SKM-1 (cell line): ENCODE measurements around the gene B3GLCT.
"Not testable (repeated sequence)": the region's sequence is repeated elsewhere in the genome, so short reads cannot be mapped to it uniquely, and the experiment has no call there.

Experiments
- DNase-seq: peaks from one replicate; lab custom pipeline; 2025; ENCODE audit not compliant: unreplicated experiment; lab: John Stamatoyannopoulos, UW

The B3GLCT gene

GRCh38 chr13:31339616-31340015, 139.8 kb downstream of the B3GLCT start:
- DNase-seq, result not testable (repeated sequence)

GRCh38 chr13:31340848-31341247, 141.1 kb downstream of the B3GLCT start:
- not testable (repeated sequence) for DNase-seq

DNA sequence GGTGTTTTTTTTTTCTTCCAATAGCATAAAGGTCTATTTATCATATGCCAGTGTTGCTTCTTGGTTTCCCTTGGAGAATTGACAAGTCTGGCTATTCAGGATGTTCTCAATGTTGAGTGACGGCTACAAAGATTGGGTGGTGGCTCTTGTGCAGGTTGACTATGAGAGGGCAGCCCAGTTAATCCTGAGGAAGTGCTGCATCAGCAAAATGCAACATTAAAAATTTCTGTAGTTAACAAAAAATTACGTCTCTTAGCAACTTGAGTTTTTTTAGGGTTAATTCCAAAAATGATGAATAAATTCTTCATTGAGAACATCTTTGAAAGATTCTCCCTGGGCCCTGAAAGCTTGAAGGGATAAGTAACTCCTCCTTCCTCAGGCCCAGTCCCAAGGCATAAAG, 147.1 kb downstream of the B3GLCT start:
- DNase-seq, result no peak

- DNase-seq, result no peak
Measured at GRCh38 chr13:31349156-31349555, 149.4 kb downstream of the B3GLCT start.

DNA sequence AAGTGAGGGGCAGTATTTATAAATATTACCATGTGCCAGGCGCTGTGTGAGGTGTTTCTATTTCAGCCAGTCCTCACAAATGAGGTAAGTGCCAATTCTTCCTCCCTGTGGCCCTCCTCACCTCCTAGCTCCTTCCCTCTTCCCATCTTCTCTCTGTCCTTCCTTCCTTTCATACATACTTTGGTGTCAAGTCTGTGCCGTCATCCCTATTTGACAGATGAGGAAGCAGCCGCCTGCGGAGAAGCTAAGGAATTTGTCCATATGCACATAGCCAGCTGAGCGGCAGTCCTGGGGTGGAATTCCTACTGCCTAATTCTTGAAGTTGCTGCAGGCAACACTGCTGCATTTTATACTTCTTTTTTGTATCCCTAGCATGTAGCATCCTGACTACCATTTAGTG, 150.8 kb downstream of the B3GLCT start:
- no peak for DNase-seq

DNA sequence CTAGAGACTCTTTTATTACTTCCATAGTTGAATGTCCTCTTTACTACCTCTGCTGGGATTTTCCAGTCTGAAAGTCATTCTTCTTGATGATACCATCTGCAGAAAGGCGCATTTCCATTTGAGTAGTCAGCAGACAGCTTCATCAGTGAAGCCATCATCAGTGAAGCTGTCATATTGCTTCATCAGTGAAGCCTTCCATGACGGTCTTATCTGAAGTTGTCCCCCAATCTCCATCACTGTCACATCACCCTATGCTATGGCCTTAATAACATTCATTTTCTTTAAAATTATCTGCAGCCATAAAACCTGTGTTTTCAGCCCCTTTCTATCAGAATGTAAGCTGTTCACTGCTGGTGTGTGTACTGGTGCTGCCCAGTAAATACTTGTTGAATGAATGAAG, 151.6 kb downstream of the B3GLCT start:
- no peak for DNase-seq

DNA sequence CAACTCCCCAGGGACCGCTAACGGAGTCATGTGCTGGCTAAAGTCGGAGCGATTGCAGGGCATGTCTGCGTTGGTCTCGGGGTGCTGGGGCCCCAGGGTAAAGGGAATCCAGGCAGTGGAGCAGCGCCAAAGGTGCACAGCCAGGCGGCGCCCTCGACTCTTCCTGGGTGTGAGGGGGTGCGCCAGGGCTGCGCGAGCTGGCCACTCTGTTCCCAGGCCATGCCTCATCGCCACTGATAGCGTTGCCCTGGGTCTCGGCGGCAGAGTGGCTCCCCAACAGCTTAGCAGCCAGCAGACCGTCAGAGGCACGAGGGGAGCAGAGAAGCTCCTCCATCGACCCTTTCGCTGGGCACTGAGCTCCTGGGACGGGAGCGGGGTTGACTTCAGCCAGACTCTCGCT, 152.7 kb downstream of the B3GLCT start:
- no peak for DNase-seq

GRCh38 chr13:31355001-31355400, 155.2 kb downstream of the B3GLCT start:
- no peak for DNase-seq

- no peak for DNase-seq
Measured at GRCh38 chr13:31356991-31357390, 157.2 kb downstream of the B3GLCT start.

GRCh38 chr13:31357581-31357980, 157.8 kb downstream of the B3GLCT start:
- DNase-seq, result no peak

DNA sequence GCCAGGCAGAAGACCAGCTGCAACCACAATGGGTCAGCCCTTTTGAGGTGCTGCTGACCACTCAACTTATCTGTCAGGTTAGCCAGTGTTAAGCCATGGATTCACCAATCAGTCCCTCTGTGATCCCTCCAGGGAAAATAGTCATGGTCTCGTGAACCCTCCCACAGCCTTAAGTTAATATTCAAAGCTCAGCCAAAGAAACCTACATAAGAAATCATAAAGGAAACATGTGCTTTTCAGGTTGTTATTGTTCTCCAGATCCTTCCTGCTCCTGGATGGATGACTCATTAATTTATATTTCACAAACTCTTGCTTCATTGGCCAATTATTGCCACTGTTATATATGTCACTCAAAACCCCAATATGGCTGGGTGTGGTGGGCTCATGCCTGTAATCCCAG, 161.9 kb downstream of the B3GLCT start:
- no peak for DNase-seq

- no peak for DNase-seq
Measured at GRCh38 chr13:31365630-31366029, 165.9 kb downstream of the B3GLCT start.

GRCh38 chr13:31367410-31367809, 167.6 kb downstream of the B3GLCT start:
- no peak for DNase-seq

- DNase-seq, result no peak
Measured at GRCh38 chr13:31369213-31369612, 169.4 kb downstream of the B3GLCT start.

GRCh38 chr13:31372454-31372853, 172.7 kb downstream of the B3GLCT start:
- no peak for DNase-seq

DNA sequence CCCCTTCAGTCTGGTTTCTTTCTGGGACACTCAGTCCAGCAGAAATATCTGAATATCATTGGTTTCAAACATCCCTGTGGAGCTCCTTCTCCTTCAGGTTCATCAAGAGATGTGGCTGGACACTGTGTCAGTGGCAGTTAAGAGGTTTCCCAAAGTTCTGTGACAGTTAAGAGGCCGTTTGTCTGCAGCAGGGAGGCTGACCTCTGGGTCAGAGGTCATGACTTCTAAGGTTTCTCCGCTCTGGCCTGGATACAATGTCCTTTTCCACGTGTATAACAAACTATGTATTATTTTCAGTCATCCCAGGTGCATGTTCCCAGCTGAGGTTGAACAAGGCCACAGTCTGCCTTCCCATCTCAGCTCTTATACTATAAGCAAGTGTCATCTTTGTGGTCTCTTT, 174.9 kb downstream of the B3GLCT start:
- DNase-seq, result no peak

DNA sequence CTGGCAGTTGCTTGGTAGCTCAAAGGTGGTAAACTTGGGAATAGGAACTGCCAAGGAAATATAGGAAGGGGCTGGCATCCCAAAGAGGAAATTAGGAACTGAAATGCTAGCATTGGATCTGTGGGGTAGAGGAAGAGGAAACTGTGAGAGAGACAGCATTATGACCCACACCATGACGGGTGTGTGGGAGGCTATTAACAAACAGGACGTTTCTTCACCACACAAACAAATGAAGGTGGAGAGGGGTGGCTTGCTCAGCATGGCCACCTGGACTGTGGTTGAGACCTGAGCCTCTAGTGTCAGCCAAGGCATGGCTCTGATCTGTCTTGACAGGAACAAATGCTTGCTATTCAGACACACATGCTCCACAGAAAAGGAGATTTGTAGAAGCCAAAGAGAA, 178.2 kb downstream of the B3GLCT start:
- no peak for DNase-seq

DNA sequence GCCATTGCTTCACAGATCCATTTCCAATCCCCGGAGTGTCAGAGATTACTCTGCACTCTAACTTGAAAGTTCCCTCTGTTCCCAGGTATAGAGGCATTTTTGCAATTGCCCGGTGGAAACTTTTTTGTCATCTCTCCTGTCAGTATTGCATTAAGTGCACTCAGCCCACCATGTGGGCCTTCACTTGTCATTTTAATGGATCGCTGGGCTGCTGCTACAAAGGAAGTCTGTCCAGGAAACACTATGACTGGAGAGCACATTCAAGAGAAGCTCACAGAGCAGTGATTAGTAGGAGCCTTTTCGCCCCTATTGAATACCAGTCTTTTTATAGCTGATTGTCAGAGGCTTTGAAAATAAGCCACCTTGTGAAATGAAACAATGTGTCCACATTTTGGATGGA, 180.9 kb downstream of the B3GLCT start:
- DNase-seq, result no peak
